ENCODE data around the gene ZKSCAN1. TPM values are rescaled to one million over a fixed set of nuclear protein-coding genes. Genes with fewer than 3 reads are reported as not detected.

The ZKSCAN1 gene
- total RNA-seq, 3 donors from 2014 or later = 30.6 to 65.1 (median 52.4) TPM

DNA sequence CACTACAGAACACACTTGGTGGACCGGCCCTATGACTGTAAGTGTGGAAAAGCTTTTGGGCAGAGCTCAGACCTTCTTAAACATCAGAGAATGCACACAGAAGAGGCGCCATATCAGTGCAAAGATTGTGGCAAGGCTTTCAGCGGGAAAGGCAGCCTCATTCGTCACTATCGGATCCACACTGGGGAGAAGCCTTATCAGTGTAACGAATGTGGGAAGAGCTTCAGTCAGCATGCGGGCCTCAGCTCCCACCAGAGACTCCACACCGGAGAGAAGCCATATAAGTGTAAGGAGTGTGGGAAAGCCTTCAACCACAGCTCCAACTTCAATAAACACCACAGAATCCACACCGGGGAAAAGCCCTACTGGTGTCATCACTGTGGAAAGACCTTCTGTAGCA is 48.8 kb downstream of the ZKSCAN1 start:
- no peaks in the 10 kb centered on the region for H3K36me3 ChIP-seq
- H3K4me1 ChIP-seq = no peaks in the 10 kb centered on the region
- intact Hi-C loops (cut with DNase I; ENCODE audit: low total_unique reads) = no loop called here

GRCh38 chr7:100065452-100066186 is 50.2 kb downstream of the ZKSCAN1 start:
- H3K9me3 ChIP-seq = peaks cover 4 to 10% of the 10 kb centered on the region in 2 donors
- no peak for TF ChIP-seq CTCF (IDR thresholded peaks at IDR 0.05)
- TF ChIP-seq POLR2A (IDR thresholded peaks at IDR 0.05) = no peak
- peak in 1 of 3 donors; percentile 85 for TF ChIP-seq POLR2AphosphoS5 (IDR thresholded peaks at IDR 0.05)
- intact Hi-C loops (cut with DNase I; ENCODE audit: low total_unique reads) = no loop called here
- DNase-seq (ENCODE audit: low spot score in 2 of 2) = no peak
- peaks cover 4% of the 10 kb centered on the region for H3K36me3 ChIP-seq
- no peak overlapping the region for H3K4me3 ChIP-seq
- H3K4me1 ChIP-seq = no peaks in the 10 kb centered on the region
- H3K27me3 ChIP-seq = no peaks in the 10 kb centered on the region
- peak overlapping the region; percentile 22 to 42 for H3K27ac ChIP-seq

More for the DNA sequence above, 48.8 kb downstream of the ZKSCAN1 start:
- Histone ChIP-seq H3K27me3 (no peaks in the 10 kb centered on the region), H3K27ac (no peak overlapping the region), H3K4me3 (no peak overlapping the region), H3K9me3 (no peaks in the 10 kb centered on the region)
- no peak for DNase-seq (ENCODE audit: low spot score in 2 of 2)
- TF ChIP-seq POLR2AphosphoS5 (IDR thresholded peaks at IDR 0.05) = no peak
- no peak for TF ChIP-seq POLR2A (IDR thresholded peaks at IDR 0.05)
- no peak for TF ChIP-seq CTCF (IDR thresholded peaks at IDR 0.05)

DNA sequence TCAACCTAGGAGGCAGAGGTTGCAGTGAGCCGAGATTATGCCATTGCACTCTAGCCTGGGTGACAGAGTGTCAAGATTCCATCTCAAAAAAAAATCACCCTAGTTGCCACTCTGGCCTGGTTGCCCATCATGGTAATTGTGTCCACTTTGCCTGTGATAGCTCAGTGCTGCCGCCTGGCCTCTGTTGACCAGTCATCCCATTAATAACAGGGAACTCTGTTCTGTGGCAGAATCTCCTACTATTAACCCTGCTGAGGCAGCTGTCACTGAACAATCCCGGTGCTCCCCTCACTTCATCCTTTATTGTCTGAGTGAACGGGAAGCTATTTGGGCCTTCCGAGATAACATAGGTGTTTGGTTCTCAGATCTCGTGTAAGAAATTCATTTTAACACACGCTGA is 51.6 kb downstream of the ZKSCAN1 start:
- no peaks in the 10 kb centered on the region for H3K4me1 ChIP-seq
- H3K9me3 ChIP-seq = peaks cover 18 to 23% of the 10 kb centered on the region in 2 donors
- intact Hi-C loops (cut with DNase I; ENCODE audit: low total_unique reads) = no loop called here
- no peak for DNase-seq (ENCODE audit: low spot score in 2 of 2)
- H3K36me3 ChIP-seq = peaks cover 17% of the 10 kb centered on the region
- H3K27ac ChIP-seq = no peak overlapping the region
- no peak for TF ChIP-seq POLR2A (IDR thresholded peaks at IDR 0.05)
- TF ChIP-seq POLR2AphosphoS5 (IDR thresholded peaks at IDR 0.05) = no peak
- TF ChIP-seq CTCF (IDR thresholded peaks at IDR 0.05) = no peak
- H3K27me3 ChIP-seq = no peaks in the 10 kb centered on the region
- no peak overlapping the region for H3K4me3 ChIP-seq

DNA sequence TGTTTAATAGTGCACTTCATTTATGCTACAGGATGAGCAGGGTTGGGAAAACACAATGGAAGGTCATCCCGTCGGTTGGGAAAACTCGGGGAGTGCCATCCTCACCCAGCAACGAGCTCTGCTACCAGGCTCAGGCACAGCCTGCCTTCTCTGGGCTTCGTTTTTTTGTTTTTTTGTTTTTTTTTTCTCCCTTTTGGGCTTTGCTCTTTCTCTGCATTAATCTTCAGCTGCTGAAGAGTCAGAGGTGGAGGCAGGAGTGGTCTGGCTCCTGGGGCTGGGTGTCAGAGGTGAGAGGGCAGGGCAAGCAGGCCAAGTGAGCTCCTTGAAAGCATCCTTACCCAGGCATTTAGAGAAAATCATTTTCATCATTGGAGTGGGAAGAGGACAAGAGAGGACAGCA is 54.6 kb downstream of the ZKSCAN1 start:
- Histone ChIP-seq H3K36me3 (peaks cover 29% of the 10 kb centered on the region), H3K4me3 (no peak overlapping the region), H3K27me3 (no peaks in the 10 kb centered on the region), H3K27ac (no peak overlapping the region), H3K4me1 (no peaks in the 10 kb centered on the region), H3K9me3 (peaks cover 25 to 31% of the 10 kb centered on the region in 2 donors)
- TF ChIP-seq POLR2A (IDR thresholded peaks at IDR 0.05) (no peak), CTCF (IDR thresholded peaks at IDR 0.05) (no peak), POLR2AphosphoS5 (IDR thresholded peaks at IDR 0.05) (no peak)
- no peak for DNase-seq (ENCODE audit: low spot score in 2 of 2)
- intact Hi-C loops (cut with DNase I; ENCODE audit: low total_unique reads) = no loop called here

GRCh38 chr7:100071018-100071723 is 55.8 kb downstream of the ZKSCAN1 start:
- Histone ChIP-seq H3K36me3 (peaks cover 29% of the 10 kb centered on the region), H3K4me1 (no peaks in the 10 kb centered on the region), H3K4me3 (peak overlapping the region in 1 of 3 donors; percentile 10), H3K27ac (no peak overlapping the region), H3K27me3 (no peaks in the 10 kb centered on the region), H3K9me3 (peaks cover 25 to 31% of the 10 kb centered on the region in 2 donors)
- DNase-seq (ENCODE audit: low spot score in 2 of 2) = no peak
- no peak for TF ChIP-seq POLR2AphosphoS5 (IDR thresholded peaks at IDR 0.05)
- no peak for TF ChIP-seq POLR2A (IDR thresholded peaks at IDR 0.05)
- no peak for TF ChIP-seq CTCF (IDR thresholded peaks at IDR 0.05)
- intact Hi-C loops (cut with DNase I; ENCODE audit: low total_unique reads) = no loop called here

Measured in breast epithelium (tissue), 4 donors.